HT1080 (cell line): ENCODE results near the gene USP2. TPM values are rescaled to one million over a fixed set of nuclear protein-coding genes. Genes with fewer than 3 reads are reported as not detected.

ENCODE experiments used
- DNase-seq: peaks from one replicate; pipeline ENCODE4 v3.0.0-alpha.2; 2015; ENCODE audit warnings: low read depth
- total RNA-seq: library from RNA; depleted of rRNA; stranded (reverse); fragments of >200 nt; shearing (Covaris generic); gene quantifications from 2 replicates; pipeline ENCODE4 v1.2.3, GENCODE V29; 2014

Gene USP2
- total RNA-seq, 1 experiment from 2014 or later: 1.0 TPM

DNA sequence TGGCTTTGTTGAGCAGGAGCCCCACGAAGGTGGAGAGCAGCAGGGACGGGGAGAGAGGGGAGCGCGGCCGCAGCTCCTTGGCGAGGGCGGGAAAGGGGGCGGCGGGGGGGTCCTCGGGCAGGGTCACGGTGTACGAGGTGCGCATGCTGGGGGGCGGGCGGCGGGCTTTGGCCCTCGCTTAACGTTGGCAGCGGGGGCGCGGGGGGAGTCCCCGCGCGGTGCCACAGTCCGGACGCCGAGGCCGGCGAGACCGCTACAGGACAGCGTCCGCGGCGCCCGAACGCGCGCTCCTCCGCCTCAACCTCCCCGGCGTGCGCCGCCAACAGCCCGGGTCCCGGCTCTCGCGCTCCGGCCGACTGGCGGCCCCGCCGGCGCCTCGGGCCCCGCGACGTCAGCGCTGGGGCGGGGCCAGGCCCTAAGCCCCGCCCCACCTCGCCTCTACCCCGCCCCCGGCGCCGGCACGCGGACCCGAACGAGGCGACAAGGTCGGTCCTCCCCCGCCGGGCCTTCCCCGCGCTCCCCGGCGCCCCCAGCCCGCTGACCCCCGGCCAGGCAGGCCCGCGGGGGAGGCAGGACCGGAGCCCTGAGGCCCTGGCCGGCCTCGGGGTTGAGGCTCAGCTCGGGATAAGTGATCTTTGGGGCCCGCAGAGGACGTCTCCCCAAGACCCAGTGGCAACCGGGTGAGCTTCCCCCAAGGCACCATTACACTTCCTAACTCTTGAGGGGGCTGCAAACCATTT, 17.5 kb downstream of the USP2 start:
- no peak for DNase-seq

DNA sequence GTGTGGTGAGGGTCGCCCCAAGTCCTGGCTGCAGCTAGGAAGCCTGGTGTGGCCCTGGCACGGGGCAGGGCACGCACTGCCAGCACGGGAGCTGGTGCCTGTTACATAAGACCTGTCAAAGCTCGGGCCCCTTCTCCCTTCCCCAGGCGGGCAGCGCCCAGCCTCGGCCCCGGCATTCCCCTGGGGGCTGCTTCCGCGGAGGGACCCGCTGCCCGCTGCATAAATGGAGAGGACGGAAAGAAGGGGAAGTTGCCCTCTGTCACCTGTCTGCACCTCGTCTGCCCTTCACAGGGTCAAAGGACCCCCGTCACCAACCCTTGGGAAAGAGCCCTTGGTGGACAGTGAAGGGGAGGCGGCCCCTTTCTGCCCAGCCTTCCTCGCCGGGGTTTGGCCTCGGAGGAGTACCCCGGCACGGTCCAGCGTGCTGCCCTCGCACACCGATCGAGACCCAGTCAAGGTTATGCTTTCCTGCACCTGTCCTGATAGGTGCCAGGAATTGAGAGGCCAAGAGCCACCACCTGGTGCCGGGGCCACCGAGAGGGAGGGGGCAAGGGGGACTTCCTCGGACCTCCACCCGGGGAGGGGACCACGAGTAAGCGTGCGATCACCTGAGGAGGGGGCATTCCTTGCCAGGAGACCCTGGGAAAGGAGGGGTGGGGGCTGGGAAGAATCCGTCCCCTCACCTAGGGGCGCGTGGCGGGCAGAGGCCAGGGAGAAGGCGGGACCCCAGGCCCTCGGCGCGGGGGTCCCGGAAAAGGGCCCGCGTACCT, 18.2 kb downstream of the USP2 start:
- no peak for DNase-seq

DNA sequence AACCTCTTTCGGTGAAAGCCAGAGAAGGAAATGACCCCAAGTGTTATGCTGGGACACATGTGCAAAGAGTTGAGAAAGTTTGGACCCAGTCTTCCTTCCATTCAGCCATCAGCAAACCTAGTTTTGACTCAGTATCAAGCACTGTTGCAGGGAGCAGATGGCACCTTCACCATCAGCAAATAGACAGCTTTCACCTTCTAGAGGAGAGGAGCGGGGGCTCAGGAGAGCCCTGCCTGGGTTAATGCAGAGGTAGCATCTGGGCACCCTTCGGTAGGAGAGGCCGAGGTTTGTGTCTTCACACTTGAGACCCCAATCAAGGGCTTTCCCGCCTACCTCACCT, 18.8 kb downstream of the USP2 start:
- DNase-seq: no peak

DNA sequence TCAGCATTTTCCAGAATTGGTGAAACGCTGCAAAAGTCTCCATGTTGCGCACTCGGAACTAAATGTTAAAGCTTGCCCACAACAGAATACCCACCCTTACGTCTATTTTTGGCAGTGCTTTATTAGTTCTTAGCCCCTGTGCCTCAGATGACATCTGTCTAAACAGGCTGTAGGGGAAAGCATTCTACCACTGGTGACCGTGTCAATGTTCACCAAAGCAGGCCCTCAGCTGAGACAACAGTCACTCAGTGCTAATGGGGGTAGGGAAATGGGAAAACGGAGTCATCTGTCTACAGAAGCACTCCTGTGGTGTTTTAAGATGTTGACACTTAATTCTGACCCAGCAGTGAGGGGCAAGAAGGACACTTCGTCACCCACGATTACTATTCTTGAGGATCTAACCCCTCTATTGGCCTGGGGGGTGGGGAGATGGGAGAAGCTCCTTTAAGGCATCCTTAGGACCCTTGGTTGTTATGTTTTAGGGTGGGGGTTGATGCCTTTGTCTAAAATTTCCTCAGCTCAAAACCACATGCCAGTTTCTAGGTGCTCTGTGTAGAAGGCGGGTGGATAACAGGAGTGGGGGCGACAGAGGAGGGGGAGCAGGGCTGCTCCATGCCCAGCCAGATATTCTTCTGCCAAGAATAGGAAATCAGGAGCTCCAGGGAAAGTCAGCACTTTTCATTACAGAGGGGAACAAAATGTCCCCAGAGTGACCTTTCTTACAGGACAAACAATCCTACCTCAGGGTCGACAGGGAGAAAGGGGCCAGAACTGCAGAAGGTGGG, 19.4 kb downstream of the USP2 start:
- DNase-seq: no peak

DNA sequence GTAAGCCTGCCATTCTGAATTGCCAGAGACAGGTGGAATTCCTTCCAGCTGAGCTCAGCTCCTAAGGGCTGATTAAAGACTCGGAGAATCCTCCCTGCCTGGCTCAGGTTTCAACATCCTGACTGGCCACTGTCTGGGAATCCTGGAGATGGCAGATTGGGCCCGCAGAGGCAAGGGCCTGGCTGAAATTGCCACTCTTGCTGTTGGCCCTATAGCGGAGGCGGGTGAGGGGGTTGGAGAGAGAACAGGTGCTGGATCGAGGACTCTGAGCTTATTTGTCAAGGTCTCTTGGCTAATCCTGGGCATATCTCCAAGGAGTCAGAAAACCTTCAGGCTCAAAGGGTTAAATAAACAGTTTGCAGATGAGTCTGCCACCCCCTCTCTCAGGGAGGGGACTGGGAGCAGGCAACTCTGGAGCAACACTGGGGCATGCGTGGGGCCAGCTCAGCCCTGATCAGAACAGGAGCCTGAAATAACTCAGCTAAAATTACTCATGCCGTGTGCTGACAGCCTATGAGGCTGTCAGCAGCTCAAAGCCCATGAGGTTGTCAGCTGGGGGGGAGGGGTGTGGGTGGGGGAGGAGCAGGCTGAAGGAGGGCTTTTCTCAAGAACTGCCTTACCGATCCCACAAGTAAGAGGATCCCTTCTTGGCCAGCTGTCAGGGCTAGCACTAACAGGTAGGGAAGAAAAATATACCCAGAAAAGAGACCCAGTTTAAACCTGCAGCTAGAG, 20.3 kb downstream of the USP2 start:
- peak; percentile 88 for DNase-seq

DNA sequence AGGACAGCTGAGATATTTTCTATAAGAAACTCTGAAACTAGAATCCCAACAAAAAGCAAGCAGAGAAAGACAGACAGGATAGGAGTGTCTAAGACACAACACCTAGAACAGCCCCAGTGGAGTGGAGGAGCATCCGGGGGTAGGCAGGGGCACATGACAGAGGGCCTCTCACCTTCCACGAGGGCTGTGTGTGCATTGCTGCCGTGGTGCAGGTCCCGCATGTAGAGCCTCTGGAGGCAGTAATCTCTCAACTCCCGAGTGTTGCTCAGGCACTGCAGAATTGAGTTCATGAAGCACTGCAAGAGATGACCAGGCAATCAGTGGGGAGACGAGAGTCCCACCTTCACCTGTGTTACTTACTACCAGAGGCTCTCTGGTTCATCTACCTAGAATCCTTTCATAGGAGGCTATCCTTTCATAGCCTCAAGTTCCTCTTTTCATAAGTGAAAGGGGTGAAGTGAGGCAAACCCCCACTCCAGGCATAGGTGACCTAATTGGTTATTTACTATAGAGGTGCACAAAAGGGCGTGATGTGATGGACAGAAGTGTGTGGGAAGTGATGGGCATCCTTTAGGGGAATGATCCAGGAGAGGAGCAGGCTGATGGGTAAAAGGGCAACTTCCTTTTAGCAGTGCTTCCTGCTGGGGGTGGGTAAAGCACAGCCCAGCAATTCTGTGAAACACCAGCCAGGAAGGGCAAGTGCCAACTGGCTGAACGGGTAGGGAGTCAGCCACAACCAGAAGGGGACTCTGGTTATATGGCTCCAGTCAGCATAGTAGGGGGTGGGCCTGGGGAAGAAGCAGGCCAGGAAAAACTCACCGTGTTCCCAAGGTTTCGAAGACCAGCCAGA, 21.9 kb downstream of the USP2 start:
- no peak for DNase-seq

DNA sequence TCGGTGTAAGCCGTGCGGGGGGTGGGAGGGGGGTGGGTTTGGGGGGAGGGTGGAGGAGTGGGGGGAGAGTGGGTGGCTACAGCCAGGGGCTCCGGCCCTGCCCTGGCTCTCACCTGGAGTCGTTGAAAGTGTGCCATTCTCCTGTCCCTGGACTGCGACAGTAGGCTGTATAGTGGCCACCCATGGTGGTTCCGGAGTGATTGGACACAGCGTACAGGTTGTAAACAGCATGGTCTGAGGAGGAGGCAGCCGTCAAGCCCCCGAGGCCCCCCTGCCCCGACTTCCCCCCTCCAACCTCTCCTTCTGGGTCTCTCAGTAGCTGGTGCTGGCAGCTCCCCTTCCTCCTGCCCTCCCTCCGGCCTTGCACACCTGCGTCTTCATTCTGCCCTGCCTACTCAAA, 24.4 kb downstream of the USP2 start:
- DNase-seq: no peak

DNA sequence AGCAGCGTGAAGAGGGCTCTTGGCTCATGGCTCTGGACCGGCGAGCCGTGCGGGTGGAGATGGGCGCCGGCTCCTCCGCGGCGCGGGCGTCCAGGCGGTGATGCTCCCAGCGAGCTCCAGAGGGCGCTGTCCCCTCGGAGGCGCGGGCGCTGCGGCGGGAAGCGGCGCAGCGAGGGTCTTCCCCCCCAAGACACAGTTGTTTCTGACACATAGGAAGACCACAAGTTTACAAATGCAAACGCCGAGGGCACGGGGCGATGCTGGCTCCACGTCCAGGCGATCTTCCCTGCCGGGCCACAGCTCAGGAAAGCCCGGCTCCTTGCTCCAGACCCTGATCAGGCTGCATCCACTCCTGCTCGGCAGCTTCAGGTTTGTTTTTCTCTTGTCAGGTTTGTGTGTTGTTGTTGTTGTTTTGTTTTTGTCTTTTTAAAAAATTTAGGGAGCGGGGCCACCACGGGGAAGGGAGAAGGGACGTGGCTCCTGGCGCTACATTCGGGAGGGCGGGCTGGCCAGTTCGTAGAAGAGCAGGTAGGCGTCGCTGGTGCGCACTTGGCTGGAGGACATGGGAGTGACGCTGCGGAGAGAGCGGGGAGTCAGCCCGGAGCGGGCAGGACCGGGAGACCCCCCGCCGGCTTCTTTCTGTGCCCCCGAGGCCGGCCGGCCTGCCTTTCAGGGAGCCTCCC, 25.0 kb downstream of the USP2 start:
- no peak for DNase-seq

DNA sequence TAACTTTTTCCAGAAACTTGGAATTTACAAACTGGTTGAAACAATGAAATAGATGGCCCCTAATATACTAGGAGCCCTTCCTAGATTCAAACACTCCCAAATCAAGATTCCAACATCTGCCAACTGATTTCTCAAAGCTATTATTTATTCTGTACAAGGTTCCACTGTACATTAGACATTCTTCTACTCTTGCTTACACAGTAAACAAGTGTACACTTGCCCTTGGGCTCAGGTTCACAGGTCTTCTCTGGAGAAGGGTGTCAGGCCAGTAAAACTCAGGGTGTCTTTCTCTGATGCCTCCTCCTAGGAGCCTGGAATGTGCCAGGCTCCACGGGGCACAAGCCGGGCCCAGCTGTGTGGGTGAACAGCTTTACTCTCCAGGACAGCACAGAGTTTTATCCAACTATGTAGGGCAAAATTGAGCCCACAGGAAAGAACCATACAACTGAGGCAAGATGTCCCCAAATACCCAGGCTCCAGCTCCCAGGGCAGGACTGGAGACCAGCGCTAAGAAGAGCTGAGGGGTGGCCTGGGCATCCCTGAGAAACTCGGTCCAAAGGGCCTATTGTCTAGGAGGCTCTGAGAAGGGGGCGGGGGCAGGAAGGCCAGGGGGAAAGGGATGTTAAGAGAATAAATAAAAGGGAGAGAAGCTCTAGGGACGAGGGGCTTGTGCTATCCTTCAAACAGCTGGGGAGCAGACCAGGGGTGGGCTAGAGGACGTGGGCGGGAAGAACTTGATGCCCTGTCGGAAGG, 26.2 kb downstream of the USP2 start:
- no peak for DNase-seq

DNA sequence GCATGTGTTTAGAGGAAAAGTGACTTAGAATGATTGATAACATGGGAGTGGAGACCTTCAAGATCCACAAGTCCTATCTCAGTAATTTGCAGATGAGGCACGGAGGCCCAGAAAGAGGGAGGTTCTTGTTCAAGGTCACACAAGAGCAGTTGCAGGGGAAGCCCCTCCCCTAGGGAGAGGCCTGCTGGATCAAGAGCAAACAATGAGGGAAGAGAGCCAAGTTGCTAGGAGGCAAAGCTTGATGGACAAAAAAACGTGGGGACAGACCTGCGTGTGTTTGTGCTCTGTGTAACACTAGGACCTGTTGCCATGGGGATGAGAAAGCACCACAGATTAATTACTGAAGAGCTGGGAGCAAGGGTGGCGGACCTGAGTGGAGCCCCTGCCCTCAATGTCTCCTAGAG, 28.6 kb downstream of the USP2 start:
- peak; percentile 39 for DNase-seq

DNA sequence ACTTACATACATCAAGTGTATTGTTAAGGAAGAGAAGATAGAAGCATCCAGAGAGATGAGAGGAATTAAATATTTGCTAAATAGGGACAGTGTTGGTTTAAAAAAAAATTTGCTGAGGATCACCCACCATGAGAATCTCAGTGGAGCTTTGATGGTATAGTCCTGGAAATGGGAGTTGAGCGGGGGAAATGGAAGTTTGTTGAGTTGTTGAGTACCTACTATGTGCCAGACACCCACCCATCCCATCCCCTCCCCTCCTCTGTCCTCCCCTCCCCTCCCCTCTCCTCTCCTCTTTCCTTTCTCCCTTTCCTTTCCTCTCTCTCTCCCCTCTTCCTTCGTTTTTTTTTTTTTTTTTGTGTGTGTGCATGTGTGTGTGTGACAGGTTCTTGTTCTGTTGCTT, 30.3 kb downstream of the USP2 start:
- no peak for DNase-seq

DNA sequence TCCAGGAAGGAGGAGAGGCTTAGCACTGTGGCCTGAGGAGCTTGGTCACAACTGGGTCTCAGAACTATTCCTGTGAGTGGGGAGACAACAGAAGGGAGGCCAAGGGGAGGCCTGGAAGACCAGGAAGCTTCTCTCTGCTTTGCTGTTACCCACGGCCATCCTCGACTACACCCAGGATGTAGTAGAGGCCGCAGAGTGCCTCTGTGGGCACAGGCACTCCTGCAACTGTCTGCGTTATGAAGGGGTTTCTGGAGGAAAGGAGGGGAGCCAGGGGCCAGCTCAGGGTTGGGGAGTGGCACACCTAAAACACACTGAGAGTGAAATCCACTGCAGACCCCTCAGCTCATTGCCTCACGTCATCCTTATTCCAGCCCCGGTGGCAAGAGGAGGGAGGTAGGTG, 31.2 kb downstream of the USP2 start:
- DNase-seq: no peak

DNA sequence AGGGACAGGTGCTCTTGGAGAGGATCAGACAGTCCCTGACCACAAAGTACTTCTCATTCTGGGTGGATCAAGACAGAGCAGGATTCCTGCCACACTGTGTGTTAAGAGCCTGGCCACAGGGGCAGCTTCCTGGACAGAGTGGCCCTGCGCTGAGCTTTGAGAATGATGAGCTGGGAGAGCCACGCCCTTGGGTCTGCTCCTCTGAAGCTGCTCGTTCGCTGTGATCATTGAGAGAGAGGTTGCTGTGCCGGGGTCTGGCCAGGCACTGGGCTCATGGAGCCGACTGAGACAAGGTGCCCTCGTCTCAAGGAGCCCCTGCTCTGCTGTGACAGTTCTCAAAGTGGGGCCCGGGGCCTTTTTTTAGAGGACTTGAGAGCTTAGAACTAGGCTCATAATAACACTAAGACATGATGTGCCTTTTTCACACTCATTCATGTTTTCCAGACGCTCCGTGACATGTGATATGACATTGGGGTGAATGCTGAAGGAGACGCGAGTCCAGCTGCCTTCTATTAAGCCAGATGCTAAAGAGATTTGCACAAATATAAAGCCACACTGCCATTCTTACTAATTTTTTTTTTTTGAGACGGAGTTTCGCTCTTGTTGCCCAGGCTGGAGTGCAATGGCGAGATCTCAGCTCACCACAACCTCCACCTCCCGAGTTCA, 33.4 kb downstream of the USP2 start:
- DNase-seq: no peak

DNA sequence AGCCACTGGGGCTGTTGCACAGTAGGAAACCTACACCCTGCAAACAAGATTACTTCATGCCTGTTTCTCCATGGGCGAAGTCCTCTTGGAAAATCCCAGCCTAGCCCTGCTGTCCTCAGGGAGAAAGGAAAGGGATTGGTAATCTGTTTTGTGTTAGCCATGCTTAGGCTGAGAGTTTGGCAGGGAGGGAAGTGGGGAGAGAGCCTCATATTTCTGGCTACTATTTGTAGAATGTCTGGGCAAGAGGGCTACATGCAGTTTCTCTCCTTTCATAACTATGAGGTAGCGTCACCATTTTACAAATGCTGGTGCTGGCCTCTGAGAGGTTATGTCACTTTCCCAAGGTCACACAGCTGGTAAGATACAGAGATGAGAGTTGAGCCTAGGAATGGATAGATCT, 34.2 kb downstream of the USP2 start:
- no peak for DNase-seq

DNA sequence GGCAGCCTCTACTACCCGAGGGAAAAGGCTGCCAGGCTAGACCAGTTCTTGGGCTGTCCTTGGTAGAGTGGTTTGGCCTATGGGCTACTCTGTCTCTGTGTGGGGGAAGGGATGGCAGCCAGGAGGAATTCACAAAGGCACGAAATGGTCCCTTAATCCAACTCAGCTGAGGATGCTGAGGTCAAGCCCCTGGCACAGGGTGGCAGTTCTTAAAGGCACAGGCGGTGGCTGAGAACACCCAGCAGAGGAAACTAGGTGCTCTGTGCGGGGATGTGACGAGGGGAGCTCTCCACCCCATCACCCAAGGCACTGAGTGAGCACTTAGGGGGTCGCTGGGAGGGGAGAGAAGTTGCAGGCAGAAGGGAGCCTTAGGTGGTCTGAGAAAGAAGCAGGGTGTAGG, 34.9 kb downstream of the USP2 start, which contains the start of gene MFRP:
Gene MFRP (minus strand): TSS at position 101 of the 400 bp plus-strand sequence. CDS start 192 bp downstream, outside the sequence.
- no peak for DNase-seq

DNA sequence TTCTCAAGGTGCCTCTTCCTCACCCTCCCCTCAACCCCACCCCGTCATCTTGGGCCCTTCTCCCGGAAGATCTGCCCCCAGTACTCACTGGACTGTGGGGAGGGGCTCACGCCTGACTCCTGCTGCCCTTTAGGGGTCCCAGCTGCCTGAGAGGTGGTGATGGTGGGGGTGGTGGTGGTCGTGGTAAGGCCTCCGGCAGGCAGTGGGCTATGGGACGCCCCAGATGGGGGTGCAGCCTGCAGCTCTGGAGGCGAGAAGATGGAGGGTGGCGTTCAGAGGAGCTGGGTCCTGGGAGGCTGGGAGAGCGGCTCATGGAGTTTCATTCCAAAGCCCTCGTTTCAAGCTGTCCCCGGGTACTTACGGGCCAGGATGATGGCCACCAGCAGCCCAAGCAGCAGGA, 35.8 kb downstream of the USP2 start:
- DNase-seq: no peak

DNA sequence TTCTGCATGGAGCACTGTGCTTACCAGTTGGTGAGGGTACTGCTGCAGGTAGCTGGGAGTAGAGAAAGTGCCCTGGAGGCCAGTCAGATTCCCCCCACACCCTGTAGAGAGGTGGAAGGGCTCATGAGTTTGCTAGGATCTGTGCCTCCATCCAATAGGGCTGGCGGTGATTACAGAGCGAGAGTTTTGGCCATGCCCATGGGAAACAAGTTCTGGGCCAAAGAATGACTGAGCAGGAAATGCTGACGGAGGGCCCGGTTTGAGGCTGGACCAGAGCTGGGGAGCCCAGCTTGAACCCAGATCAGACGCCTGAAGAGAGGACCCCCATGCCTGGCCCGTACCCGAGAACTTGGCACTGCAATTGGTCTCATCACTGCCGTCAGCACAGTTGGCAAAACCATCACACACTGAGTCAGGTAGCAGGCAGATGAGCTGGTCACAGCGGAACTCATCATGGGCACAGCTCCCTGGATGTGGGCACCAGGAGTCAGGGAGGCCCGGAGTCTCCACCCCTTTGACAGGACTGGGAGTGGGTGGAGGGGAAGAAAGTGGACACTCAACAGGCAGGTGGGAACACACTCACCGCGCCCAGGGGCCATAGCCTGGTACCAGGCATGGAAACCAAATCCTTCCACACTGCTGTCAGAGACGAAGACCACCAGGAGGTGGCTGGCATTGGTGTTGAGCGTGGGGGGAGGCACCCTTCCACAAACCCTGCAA, 37.0 kb downstream of the USP2 start:
- DNase-seq: no peak

DNA sequence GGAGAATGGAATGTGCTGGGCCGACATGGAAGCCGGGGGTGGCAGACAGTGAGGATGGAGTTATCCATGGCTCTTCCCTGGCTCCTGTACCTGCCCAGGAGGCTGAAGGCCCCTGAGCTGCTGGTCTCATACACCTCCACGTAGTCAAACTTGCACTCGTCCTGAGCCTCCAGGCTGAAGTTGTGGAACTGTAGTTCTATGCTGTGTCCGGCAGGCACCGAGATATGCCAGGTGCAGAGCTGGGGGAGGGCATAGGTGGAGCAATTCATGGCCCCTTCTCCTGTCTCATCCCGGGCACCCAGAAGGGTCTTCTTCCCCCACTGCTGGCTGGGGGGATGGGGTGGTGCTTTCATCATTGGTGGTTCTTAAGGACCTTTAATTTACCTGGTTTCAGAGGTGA, 37.8 kb downstream of the USP2 start:
- DNase-seq: no peak
